Non-pigmented ciliary epithelial cell (primary cell): ENCODE results near the gene CP.
"Not testable (repeated sequence)": the region's sequence is repeated elsewhere in the genome, so short reads cannot be mapped to it uniquely, and the experiment has no call there.

Source experiments
- DNase-seq: peaks from one replicate; pipeline ENCODE4 v3.0.0-alpha.2; 2010; ENCODE audit warnings: low read depth

CP gene

DNA sequence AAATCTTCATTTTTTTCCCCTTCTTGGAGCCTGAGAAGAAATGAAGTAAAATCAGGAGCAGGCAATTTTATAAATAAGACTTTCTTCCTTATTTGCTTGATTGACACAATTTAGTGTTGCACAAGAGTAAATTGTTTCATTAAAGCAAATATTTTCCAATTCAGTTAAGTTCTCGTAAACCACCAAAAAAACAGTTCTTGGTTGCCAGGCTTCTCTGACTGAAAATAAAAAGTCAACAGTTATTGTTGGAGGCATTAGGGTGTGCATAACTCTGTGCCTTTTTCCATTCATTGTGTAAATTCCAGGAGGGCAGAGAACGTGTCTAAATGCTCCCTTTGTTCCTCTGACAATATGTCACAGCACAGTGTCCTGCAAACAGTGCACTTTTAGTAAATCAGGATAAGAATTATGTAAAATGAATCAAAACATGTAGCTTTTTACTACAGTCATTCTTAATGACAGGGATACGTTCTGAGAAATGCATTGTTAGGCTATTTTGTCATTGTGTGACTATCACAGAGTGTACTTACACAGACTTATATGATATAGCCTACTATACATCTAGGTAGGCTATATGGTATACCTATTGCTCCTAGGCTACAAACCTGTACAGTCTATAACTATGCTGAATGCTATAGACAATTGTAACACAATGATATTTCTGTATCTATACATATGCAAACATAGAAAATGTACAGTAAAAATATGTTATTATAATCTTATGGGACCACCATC lies at the start of gene CP:
Gene CP (minus strand): TSS at position 47 of the 735 bp plus-strand sequence. CDS start 37 bp downstream, at position 10.
- DNase-seq = no peak

DNA sequence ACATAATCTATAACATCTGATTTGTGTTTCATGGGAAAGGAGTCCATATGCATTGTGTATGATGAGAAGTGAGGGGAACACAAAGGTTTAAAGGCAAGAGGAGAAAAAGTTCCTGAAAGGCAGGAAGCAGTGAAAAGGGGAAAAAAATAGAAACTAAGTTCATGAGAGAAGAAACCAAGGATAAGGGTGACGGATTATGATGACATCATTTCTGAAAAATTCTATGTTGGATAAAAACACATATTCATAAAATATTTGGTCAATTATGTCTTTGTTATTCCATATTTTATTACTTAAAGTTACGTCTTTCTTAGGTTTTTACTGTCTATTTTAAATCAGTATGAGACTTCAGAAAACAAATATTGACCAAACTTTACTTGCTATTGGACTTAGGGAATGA lies 48.6 kb upstream of the CP start:
- no peak for DNase-seq

DNA sequence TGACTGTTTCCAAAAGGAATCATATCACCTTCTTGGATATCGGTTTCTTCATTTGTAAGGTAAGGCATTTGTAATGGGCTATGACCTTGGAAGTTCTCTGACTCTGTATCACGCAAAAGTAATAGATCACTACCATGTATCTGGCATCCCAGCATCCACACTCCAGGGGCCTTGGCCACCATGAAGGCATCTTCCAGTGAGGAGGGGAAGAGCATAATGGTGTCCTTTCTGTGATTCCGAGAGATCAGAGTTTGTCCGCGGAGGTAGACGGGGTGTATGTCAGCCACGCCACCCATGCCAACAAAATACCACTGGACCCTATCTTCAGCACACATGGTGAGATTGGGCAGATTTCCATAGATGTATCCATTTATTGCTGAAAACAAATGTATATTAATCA lies 48.1 kb upstream of the CP start:
- no peak for DNase-seq

DNA sequence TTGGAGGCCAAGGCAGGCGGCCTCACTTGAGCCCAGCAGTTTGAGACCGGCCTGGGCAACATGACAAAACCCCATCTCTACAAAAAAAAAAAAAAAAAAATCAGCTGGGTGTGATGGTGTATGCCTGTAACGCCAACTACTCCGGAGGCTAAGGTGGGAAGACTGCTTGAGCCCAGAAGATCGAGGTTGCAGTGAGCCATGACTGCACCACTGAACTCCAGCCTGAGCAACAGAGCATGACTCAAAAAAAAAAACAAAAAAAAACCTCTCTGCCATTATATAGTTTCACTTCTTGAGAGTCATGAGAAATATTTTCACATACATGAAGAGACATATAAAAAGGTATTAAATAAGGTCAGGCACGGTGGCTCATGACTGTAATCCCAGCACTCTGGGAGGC lies 45.9 kb upstream of the CP start:
- DNase-seq = no peak

DNA sequence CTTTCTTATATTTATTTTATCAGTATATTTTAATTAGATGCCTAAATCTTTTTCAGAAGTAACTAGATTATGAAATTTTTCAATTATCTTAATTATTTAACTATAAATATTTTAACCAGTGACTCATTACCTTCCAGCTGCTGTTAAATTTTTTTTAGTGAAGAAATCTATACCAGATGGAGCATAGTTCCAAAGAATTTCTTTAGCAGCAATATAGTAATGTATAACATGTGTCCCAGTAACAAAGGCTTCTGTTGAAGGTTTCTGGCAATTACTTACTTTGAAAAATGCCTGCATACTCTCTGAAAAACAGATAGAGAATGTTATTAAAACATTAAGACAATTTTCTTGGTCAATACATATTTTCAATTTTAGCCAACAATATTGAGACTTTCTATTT lies 45.1 kb upstream of the CP start:
- no peak for DNase-seq

DNA sequence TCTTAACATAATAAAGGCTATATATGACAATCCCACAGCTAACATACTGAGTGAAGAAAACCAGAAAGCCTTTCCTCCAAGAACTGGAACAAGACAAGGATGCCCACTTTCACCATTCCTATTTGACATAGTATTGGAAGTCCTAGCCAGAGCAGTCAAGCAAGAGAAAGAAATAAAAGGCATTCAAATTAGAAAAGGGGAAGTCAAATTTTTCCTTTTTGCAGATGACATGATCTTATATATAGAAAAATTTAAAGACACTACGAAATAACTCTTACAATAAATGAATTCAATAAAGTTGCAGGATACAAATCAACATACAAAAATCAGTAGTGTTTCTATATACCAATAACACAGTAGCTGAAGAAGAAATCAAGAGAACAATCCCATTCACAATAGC lies 42.2 kb upstream of the CP start:
- no peak for DNase-seq

DNA sequence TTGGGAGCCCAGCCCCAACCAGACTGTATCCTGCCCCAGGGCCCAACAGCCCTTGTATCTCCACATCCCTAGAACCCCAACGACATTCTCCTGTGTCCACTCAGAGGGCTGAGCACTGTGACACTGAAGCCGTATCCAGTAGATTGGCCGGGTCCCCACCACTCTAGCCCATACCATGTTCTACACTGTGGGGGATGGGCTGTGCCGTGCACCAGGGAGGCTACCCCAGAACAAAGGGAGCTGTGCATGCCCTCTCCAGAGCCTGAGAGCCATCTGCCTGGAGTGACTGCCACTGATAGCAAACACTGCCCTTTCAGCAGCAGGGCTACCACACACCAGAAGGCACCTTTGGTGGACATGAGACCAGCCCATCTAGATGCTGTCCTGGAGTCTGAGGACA lies 37.1 kb upstream of the CP start:
- no peak for DNase-seq

DNA sequence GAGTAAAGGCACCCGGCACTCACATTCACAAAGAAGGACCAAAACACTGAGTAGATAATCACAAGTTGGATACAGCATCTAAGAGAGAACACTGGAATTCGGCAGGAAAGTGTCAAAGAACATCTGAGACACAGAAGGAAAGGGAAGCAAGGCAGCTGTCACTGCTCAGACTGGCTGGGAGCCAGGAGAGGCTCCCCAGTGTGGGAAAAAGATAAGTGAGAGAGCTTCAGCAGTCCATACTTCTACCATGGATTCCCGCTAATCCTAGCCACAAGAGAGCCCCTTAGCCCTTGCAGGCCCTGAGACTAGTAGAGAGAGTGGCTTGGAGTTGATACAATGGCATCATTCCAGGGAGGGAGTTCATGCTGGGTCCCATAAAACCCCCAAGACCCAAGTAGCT lies 36.7 kb upstream of the CP start:
- DNase-seq = no peak

DNA sequence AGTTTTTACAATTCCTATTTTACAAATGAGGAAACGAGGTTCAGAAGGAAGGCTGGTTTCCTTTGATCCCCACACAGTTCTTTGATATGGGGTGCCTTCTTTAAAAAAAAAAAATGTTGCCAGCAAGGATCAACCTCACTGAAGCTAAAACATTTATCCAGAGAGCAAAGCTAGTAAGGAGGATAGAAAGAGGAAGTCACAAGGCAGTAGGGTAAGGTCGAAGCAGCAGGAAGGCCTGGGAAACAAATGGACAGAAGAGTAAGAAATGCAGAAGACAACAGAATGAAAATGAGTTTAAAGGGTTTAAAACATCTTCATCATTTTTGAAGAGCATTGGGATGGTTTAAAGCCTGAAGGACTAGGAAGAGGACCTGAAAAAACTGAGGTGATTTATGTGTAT lies 30.6 kb upstream of the CP start:
- no peak for DNase-seq

DNA sequence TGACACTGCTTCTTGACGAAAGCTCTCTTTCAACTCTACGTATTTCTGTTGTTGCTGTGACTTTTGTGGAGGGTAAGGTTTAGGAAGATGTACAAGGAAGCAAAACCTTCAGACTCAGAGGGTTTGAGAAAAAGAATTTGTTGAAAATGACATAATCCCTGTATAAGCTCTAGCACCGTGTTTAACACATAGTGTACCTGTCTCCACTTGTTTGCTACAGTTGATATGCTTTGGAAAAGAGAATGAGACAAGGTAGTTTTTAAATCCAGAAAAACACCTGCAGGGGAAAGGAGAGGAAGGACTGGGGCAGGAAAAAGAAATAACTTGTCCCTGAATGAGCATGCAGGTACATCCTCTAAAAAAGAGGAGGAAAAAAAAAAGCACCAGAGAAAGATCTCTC lies 29.6 kb upstream of the CP start:
- DNase-seq = no peak

DNA sequence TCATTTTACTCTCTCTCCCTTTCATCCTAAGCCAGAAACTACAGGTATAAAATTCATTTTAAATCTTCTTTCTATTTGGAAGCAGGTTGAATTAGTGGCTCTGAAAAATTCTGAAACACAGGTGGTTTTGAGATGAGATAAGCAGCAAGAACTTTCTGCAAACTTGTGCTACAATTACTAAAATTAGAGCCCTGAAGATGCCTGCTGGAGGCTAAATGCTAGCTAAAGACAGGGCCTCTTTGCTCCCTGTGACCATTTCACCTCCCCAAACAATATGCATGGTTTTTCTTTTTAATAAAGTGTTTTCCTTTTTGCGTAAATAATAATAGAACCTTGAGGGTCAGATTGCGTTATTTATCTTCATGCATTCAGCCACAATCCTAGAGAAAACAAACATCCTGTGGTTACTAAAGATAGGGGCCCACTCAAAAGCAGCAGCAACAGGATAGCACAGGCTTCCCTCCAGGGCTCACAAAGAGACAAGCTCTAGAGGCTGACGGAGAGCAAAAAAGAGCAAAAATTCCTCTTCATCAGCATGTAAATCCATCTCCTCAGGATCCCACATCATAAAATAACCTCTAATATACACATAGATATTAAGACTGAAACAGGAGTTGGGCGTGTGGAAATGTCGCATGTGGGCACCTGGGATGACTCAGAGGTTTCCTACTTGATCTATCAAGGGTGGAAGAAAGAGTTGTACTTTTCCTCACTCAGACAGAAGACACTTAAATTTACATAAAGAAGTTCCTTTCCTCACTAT lies 26.5 kb upstream of the CP start:
- no peak for DNase-seq

DNA sequence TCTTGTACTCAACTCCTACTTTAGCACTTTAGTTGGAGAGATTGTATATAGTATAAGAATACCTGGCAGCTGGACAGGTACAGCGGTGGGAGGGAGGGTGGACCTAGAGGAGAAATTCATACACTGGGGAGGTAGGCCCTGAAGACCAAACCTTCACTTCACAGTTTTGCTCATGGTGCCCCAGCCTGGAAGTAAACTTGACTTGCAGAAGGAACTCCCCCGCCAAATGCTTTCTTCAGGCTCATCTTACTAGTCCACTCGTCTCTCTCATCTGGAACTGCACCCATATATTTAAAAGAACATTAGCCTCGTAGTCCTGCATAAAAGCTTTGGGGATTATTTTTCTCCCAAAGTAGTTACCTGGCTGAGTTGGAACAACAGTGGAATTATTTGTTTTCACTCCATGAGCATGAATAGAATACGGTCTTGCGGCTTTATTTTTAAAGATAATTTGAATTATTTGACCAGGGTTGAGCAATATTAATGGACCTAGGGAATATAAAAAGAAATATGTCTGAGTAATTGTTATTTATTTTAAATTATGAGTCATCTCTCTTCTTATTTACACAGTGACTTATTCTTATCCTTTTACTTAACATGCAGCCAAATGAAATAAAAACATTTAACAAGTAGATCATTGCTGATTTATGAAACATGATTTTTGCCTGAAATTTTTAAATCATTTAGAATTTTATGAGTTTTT lies 25.5 kb upstream of the CP start:
- no peak for DNase-seq

DNA sequence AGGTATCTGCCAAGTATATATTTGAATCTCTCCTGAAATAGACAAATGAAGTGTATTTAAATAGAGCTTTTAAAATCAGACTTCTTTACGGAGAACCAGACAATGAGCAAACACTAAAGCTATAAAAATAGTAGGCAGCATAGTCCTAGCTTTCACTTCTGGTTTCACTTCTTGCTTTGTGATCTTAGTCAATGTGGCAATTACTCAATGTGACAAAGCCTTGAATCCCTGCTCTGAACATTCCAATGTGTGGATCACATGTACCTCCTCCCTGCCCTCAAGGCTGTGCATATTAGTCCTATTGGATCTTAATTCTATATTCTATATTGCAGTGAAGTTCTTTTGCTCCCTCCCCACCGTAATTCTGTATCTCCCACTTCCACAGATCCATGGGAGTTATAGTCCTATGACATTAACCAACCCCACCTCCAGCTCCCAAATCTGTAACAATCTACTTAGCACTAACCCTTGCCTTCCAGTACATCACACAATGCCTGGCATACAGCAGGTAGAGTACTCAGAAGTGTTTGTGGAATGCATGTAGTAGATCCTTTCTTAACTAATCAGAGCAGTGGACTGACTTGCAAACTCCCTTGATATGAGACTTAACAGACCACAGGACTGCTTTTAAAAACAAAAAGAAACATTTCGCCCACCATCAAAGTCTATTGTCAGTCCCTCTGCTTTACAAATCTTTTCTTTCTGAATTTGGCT lies 24.3 kb upstream of the CP start:
- DNase-seq = no peak

DNA sequence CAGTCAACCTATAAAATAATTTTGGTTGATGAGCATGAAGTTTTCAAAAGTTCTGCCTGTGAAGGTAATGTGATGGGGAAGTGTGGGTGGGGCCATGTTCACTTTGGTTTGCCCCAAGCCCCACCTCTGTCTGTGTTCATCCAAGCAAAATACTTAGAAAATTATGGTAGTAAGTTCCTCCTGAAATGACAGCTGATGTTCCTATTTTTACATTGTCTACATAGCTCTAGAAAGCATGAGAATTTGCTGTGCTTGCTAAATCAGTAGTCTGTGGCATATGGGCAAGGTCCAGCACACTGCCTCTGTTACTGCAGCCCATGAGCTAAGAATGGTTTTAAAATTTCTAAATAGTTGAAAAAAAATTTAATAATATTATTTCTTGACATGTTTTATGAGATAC lies 21.9 kb upstream of the CP start:
- DNase-seq = no peak

DNA sequence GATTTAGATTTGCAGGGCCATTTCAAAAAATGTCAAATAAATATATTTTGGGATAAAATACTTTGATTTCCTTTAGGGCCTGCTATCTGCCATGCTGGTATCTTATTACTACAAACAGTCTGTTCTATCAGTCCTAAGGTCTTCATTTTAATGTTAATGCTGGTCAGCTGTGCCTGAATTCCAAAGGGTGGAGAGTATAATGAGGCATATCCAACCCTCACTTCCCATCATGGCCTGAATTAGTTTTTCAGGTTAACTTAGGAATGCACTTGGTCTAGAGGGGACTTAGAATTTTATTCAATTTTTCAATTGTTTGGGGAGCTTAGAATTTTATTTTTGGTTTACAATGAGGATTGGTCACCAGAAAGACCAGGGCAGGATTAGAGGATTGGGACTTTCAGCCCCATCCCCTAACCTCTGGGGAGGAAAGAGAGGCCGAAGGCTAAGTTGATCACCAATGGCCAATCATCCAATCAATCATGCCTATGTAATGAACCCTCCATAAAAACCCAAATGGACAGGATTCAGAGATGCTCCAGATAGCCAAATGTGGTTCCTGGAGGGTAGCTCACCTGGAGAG lies 17.8 kb upstream of the CP start:
- no peak for DNase-seq

DNA sequence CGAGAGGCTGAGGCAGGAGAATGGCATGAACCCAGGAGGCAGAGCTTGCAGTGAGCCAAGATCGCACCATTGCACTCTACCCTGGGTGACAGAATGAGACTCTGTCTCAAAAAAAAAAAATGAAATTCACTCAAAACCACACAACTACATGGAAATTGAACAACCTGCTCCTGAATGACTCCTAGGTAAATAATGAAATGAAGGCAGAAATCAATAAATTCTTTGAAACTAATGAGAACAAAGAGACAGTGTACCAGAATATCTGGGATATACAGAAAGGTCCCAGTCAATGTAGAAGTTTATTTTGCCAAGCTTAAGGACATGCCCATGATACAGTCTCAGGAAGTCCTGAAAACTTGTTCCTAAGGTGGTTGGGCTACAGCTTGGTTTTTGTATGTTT lies 16.6 kb upstream of the CP start:
- DNase-seq = not testable (repeated sequence)

DNA sequence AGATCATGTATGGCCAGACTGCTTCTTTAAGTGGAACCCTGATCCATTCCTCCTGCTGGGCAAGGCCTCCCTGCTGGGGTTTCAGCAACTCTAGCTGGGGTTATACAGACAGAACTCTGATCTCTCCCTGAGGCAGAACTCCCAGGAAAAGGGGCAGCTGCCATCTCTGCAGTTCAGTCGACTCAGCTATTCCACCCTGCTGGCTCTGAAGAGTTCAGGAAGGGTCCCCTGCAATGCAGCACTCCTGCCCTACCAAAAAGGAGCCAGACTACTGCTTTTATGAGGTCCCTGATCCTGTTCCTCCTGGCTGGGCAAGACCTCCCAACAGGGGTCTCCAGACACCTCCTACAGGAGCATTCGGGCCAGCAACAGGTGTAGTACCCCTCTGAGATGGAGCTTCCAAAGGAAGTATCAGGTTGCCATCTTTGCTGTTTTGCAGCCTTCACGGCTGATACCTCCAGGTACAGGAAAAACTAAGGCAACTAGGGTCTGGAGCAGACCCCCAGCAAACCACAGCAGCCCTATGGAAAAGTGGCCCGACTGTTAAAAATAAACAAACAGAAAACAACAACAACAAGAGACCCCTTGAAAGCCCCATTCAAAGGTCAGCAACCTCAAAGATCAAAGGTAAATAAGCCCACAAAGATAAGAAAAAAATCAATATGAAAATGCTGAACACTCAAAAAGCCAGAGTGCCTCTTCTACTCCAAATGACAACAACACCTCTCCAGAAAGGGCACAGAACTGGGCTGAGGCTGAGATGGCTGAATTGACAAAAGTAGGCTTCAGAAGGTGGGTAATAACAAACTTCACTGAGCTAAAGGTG lies 14.2 kb upstream of the CP start:
- DNase-seq = no peak

DNA sequence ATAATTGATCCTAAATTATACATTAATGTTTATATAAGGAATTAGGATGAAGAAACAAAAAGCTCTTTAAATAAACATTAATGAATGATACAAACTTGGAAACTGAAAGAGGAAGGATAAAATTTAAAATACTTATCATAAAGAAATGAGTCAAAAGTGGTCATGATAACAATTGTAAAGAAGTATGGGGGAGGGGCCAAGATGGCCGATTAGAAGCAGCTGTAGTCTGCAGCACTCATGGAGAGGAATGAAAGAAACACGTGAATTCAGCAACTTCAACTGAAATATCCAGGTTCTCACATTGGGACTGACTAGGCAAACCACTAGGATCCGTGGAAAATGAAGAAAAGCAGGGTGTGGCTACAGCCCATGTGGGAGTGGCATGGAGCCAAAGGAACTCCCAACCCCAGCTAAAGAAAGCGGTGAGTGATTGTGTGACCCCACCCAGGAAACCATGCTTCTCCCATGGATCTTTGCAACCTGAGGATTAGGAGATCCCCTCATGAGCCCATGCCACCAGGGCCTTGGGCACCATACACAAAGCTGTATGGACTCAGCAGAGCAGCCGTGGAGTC lies 13.1 kb upstream of the CP start:
- no peak for DNase-seq

DNA sequence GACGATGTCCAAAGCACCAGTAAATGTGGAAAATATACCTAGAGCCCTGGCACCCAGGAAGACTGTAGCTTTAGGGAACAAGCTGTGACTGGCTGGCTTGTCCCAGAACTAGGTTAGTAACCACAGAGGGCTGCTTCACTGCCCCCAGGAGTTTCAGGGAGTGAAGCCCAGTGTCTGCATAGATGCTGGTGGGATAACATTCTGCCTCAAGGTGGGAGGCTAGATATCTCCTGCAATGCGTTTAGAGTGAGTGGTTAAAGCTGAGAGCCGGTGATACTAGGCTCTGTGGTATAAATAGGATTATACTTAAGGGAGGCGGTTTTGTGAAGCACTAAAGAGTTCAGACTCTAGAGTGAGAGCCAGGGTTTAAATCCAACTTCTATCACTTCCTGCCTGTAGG lies 11.7 kb upstream of the CP start:
- DNase-seq = no peak

DNA sequence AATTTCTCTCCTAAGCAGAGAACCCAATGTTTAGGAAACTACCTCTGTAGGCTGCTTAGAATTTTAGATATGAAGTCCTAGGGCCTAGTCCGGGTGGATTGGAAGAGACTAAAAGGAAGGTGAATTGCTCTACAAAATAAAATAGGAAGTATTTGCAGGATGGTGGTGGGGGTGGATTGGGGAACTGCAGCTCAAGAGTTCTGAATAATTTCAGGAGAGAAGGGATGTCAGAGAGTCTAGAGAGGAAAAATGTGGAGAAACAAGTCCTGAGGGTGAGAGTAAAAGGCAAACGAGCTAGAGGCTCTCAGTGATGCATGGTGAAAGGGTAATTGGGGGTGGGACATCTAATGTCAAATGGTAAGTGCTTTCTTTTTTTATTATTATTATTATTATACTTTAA lies 10.2 kb upstream of the CP start:
- no peak for DNase-seq
